Ishikawa (cell line): ENCODE data around the gene ELMO1.

Experiments
- CEBPB ChIP-seq: IDR thresholded peaks from 2 replicates; pipeline ENCODE4 v1.6.1; 2012
- CREB1 ChIP-seq: IDR thresholded peaks from 2 replicates; pipeline ENCODE4 v1.6.1; 2012; ENCODE audit warnings: low read depth
- EGR1 ChIP-seq: IDR thresholded peaks from 2 replicates; pipeline ENCODE4 v1.6.1; 2012
- EP300 ChIP-seq: IDR thresholded peaks from 2 replicates; pipeline ENCODE4 v1.6.1; 2012; ENCODE audit warnings: borderline replicate concordance
- FOXM1 ChIP-seq: IDR thresholded peaks from 2 replicates; pipeline ENCODE4 v1.6.1; 2012; ENCODE audit warnings: low read depth, borderline replicate concordance
- NFIC ChIP-seq: IDR thresholded peaks from 2 replicates; pipeline ENCODE4 v1.6.1; 2012
- RAD21 ChIP-seq: IDR thresholded peaks from 2 replicates; pipeline ENCODE4 v1.6.1; 2012; ENCODE audit warnings: low read depth
- TAF1 ChIP-seq: IDR thresholded peaks from 2 replicates; pipeline ENCODE4 v1.6.1; 2012; ENCODE audit warnings: low read depth, mild to moderate bottlenecking
- TCF12 ChIP-seq: IDR thresholded peaks from 2 replicates; pipeline ENCODE4 v1.6.1; 2012; ENCODE audit warnings: low read depth
- TEAD4 ChIP-seq: IDR thresholded peaks from 2 replicates; pipeline ENCODE4 v1.6.1; 2012
- USF1 ChIP-seq: IDR thresholded peaks from 2 replicates; pipeline ENCODE4 v1.6.1; 2012
- YY1 ChIP-seq: IDR thresholded peaks from 2 replicates; pipeline ENCODE4 v1.6.1; 2012; ENCODE audit warnings: low read depth
- ZBTB7A ChIP-seq: IDR thresholded peaks from 2 replicates; pipeline ENCODE4 v1.6.1; 2012; ENCODE audit warnings: low read depth
- TF ChIP-seq, protein P1 (sequence below): IDR thresholded peaks from 2 replicates; pipeline ENCODE4 v1.6.1; 2012
- TF ChIP-seq, protein P2 (sequence below): IDR thresholded peaks from 2 replicates; pipeline ENCODE4 v1.6.1; 2012; ENCODE audit warnings: low read depth, mild to moderate bottlenecking

Gene ELMO1

DNA sequence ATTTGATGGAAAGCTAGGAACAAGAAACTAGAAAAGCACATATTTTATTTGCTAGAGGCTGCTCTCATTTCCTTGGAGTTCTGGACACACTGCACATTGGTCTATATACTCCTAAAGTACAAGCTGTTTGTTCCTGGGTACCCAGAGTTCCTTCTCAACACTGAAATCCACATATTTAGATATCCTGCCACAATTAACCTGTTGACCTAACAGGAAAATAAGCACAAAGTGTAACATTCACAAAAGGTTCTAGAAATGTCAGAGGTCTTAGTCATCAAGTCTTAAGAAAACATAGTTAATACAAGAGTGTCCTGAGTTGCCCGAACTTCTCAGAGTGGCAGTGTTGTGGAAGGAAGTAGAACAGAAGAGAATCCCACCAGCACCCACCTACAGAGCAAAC, 115.6 kb downstream of the ELMO1 start:
- TF ChIP-seq ZBTB7A (no peak), FOXM1 (no peak), YY1 (no peak), TAF1 (no peak), TCF12 (no peak), NFIC (no peak), USF1 (no peak), CEBPB (no peak), RAD21 (no peak), EGR1 (no peak), EP300 (no peak), CREB1 (no peak), TEAD4 (no peak)
- TF ChIP-seq, protein P1, sequence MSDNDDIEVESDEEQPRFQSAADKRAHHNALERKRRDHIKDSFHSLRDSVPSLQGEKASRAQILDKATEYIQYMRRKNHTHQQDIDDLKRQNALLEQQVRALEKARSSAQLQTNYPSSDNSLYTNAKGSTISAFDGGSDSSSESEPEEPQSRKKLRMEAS: no peak
- TF ChIP-seq, protein P2, sequence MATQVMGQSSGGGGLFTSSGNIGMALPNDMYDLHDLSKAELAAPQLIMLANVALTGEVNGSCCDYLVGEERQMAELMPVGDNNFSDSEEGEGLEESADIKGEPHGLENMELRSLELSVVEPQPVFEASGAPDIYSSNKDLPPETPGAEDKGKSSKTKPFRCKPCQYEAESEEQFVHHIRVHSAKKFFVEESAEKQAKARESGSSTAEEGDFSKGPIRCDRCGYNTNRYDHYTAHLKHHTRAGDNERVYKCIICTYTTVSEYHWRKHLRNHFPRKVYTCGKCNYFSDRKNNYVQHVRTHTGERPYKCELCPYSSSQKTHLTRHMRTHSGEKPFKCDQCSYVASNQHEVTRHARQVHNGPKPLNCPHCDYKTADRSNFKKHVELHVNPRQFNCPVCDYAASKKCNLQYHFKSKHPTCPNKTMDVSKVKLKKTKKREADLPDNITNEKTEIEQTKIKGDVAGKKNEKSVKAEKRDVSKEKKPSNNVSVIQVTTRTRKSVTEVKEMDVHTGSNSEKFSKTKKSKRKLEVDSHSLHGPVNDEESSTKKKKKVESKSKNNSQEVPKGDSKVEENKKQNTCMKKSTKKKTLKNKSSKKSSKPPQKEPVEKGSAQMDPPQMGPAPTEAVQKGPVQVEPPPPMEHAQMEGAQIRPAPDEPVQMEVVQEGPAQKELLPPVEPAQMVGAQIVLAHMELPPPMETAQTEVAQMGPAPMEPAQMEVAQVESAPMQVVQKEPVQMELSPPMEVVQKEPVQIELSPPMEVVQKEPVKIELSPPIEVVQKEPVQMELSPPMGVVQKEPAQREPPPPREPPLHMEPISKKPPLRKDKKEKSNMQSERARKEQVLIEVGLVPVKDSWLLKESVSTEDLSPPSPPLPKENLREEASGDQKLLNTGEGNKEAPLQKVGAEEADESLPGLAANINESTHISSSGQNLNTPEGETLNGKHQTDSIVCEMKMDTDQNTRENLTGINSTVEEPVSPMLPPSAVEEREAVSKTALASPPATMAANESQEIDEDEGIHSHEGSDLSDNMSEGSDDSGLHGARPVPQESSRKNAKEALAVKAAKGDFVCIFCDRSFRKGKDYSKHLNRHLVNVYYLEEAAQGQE: no peak

GRCh38 chr7:37332243-37333016, 116.2 kb downstream of the ELMO1 start:
- TF ChIP-seq CEBPB: no peak
- TF ChIP-seq, protein P1: no peak
- TF ChIP-seq, protein P2: no peak
- TF ChIP-seq CREB1: no peak
- no peak for TF ChIP-seq NFIC
- no peak for TF ChIP-seq TAF1
- TF ChIP-seq RAD21: no peak
- TF ChIP-seq YY1: no peak
- no peak for TF ChIP-seq EGR1
- TF ChIP-seq EP300: no peak
- TF ChIP-seq TEAD4: no peak
- TF ChIP-seq FOXM1: no peak
- TF ChIP-seq USF1: no peak

GRCh38 chr7:37330775-37331174, 117.9 kb downstream of the ELMO1 start:
- TF ChIP-seq USF1 (no peak), TCF12 (no peak), ZBTB7A (no peak), NFIC (no peak), EGR1 (no peak), FOXM1 (no peak), YY1 (no peak), RAD21 (no peak), CEBPB (no peak)
- TF ChIP-seq, protein P2: no peak
- TF ChIP-seq, protein P1: no peak

DNA sequence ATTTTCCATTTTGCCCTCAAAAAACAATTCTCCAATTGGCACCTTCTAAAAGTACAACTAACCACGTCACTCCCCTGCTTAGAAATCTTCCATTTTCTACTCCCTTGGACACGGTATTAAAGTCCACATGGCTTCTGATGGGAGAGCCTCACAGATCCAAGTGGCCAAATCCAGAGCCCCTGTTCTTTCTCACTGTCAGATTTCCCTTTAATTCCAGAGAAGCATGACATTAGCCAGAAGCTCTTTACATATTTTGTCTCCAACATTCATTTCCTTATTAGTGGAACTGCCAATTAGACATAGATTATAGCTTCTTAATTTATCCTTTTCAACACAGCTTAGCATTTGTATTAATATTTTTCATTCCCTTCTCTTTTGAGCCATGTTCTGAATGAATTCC, 118.7 kb downstream of the ELMO1 start:
- TF ChIP-seq, protein P1: no peak
- TF ChIP-seq TAF1 (no peak), CREB1 (no peak), RAD21 (no peak), FOXM1 (no peak), EGR1 (no peak), TEAD4 (no peak), ZBTB7A (no peak), TCF12 (no peak), YY1 (no peak), CEBPB (no peak), NFIC (no peak), USF1 (no peak), EP300 (no peak)
- TF ChIP-seq, protein P2: no peak
